K562 (cell line): Measurements from ENCODE around the gene C6orf47. TPM values are rescaled to one million over a fixed set of nuclear protein-coding genes. Genes with fewer than 3 reads are reported as not detected.

Experiments
- ATAC-seq: fragments of 200-7000 bp; cut with Tn5 transposase; 3 replicates; pipeline ENCODE4 v1.9.1; 2020; ENCODE audit warnings: moderate library complexity
- BruUV-seq: library from RNA; stranded (reverse); fragments of 400-500 nt; replicated peaks from 2 replicates; lab custom pipeline; 2021; lab: Mats Ljungman, UMichigan
- CTCF ChIA-PET: fragments of 300-600 bp; formaldehyde crosslinking; extraction: SDS; loops from one replicate; lab custom pipeline; 2021; ENCODE audit warnings: low intra/inter-chr PET ratio; lab: Yijun Ruan, JAX
- POLR2A ChIA-PET: fragments of 300-600, 350-650 bp; sonication (Branson Sonifier 250); formaldehyde crosslinking; extraction: SDS; loops from one replicate; lab custom pipeline; 2021; ENCODE audit warnings: antibody characterized with exemption, inconsistent platforms; lab: Yijun Ruan, JAX
- DNase-seq, 4 experiments: peaks; one replicate each; pipeline versions ENCODE4 v3.0.0 to v3.0.0-alpha.2; 2011 to 2018; ENCODE audit warnings: low spot score in 3 of 4, mixed read lengths in 3 of 4; ENCODE audit errors: extremely low read depth in 1 of 4
- FAIRE-seq: peaks from 2 replicates; lab custom pipeline; 2011; peaks lifted over from hg19 to GRCh38; lab: Jason Lieb, UNC
- H2AFZ ChIP-seq: 2 replicates; pipeline ENCODE4 v1.6.0; 2011; ENCODE audit warnings: low read depth, low read length, control low read depth, inconsistent platforms
- H3K27ac ChIP-seq: fragments of 200-600 bp; 3 replicates; pipeline ENCODE4 v1.8.0; 2011; ENCODE audit warnings: low read depth, mild to moderate bottlenecking, control low read depth, inconsistent platforms, low read length, moderate library complexity, mixed read lengths; ENCODE audit errors: extremely low read depth
- H3K27me3 ChIP-seq, 2 experiments: fragments of 300-600 bp in 1 of 2; 2 replicates in 1 of 2; 3 replicates in 1 of 2; pipeline versions ENCODE4 v1.6.0 to v1.8.0; 2011; ENCODE audit warnings: inconsistent platforms in 2 of 2, low read length in 2 of 2, mild to moderate bottlenecking in 1 of 2, mixed read lengths in 1 of 2, moderate library complexity in 1 of 2; ENCODE audit not compliant: control insufficient read depth in 2 of 2, insufficient read depth in 2 of 2
- H3K36me3 ChIP-seq: fragments of 300-600 bp; 3 replicates; pipeline ENCODE4 v1.8.0; 2011; ENCODE audit warnings: mild to moderate bottlenecking, low read length, inconsistent platforms; ENCODE audit not compliant: control insufficient read depth, insufficient read depth
- H3K4me1 ChIP-seq, 2 experiments: fragments of 200-600 bp in 1 of 2; replicated peaks in 1 of 2; 2 replicates in 1 of 2; 3 replicates in 1 of 2; pipeline versions ENCODE4 v1.5.1 to v1.8.0; 2011; ENCODE audit warnings: inconsistent platforms in 2 of 2, low read length in 2 of 2, mild to moderate bottlenecking in 1 of 2, mixed read lengths in 1 of 2, moderate library complexity in 1 of 2; ENCODE audit not compliant: control insufficient read depth in 2 of 2, insufficient read depth in 2 of 2
- H3K4me2 ChIP-seq: 2 replicates; pipeline ENCODE4 v1.6.1; 2011; ENCODE audit warnings: low read length, control low read depth, inconsistent platforms, mixed read lengths; ENCODE audit not compliant: insufficient read depth
- H3K4me3 ChIP-seq: fragments of 200-600 bp; sonication (generic), shearing (Covaris generic); 2 replicates; pipeline ENCODE4 v1.5.1; 2016; ENCODE audit warnings: control low read depth, inconsistent platforms
- H3K79me2 ChIP-seq: fragments of 200-600 bp; 3 replicates; pipeline ENCODE4 v1.8.0; 2011; ENCODE audit warnings: low read length, inconsistent platforms; ENCODE audit not compliant: control insufficient read depth, insufficient read depth
- H3K9ac ChIP-seq, 2 experiments: 2 replicates each; pipeline versions ENCODE4 v1.6.0 to v1.6.1; 2011; ENCODE audit warnings: low read depth in 2 of 2, low read length in 2 of 2, control low read depth in 1 of 2, inconsistent platforms in 1 of 2, mild to moderate bottlenecking in 1 of 2, mixed read lengths in 1 of 2; ENCODE audit not compliant: insufficient read depth in 1 of 2
- H3K9me1 ChIP-seq: one replicate; pipeline ENCODE4 v1.6.0; 2011; ENCODE audit warnings: inconsistent platforms, mild to moderate bottlenecking, low read length, moderate library complexity; ENCODE audit not compliant: control insufficient read depth, insufficient read depth
- H3K9me3 ChIP-seq: replicated peaks from 2 replicates; pipeline ENCODE4 v1.5.1; 2011; ENCODE audit warnings: low read depth, low read length, inconsistent platforms; ENCODE audit not compliant: control insufficient read depth, insufficient read depth
- H4K20me1 ChIP-seq: replicated peaks from 2 replicates; pipeline ENCODE4 v1.6.1; 2011; ENCODE audit warnings: low read length, inconsistent platforms, mixed read lengths; ENCODE audit not compliant: control insufficient read depth, insufficient read depth
- EHMT2 ChIP-seq: fragments of 450-650 bp; IDR thresholded peaks from 2 replicates; pipeline ENCODE4 v1.6.1; 2018; ENCODE audit warnings: antibody characterized with exemption
- GABPB1 ChIP-seq: sonication (generic); formaldehyde crosslinking; IDR thresholded peaks from 2 replicates; pipeline ENCODE4 v1.8.0; 2022; ENCODE audit warnings: mild to moderate bottlenecking, missing genetic modification reagents
- POLR2AphosphoS2 ChIP-seq: IDR thresholded peaks from 2 replicates; pipeline ENCODE4 v1.6.1; 2012; ENCODE audit warnings: low read length, improper control_type of control experiment
- RFX7 ChIP-seq: fragments of 250-450 bp; sonication (Bioruptor Pico); IDR thresholded peaks from 2 replicates; pipeline ENCODE4 v1.5.1; 2021; ENCODE audit warnings: mild to moderate bottlenecking
- SMARCA5 ChIP-seq: fragments of 450-650 bp; IDR thresholded peaks from 2 replicates; pipeline ENCODE4 v1.6.1; 2016
- U2AF2 ChIP-seq: fragments of 200-400 bp; formaldehyde crosslinking; optimal IDR thresholded peaks from 2 replicates; pipeline ENCODE3; 2017; ENCODE audit warnings: low read depth, mild to moderate bottlenecking, low read length
- WGBS: fragments of 100-300 bp; shearing (Covaris generic); methylation state at CpG from one replicate; pipeline ENCODE4 v1.1.6; 2016; ENCODE audit warnings: low coverage, mixed read lengths; ENCODE audit not compliant: insufficient coverage; ENCODE audit errors: missing lambda C conversion rate; 5-methylcytosine and 5-hydroxymethylcytosine counted together
- in situ Hi-C: fragments of 300-500 bp; cut with MboI; formaldehyde crosslinking; loops from 4 replicates; pipeline ENCODE4 v1.15.0; 2018; ENCODE audit warnings: inconsistent platforms, mixed read lengths
- intact Hi-C: fragments of 100-400 bp; cut with micrococcal nuclease; formaldehyde crosslinking; loops from 2 replicates; pipeline ENCODE4 v1.14.2; 2022
- polyA plus RNA-seq, 8 experiments: library from polyadenylated mRNA; depleted of rRNA in 4 of 8; stranded (reverse) in 5 of 8; unstranded in 3 of 8; fragments of >200 nt; fragmentation: Nextera tagmentation in 2 of 8; fragmentation: Illumina TruSeq in 1 of 8; extraction: Ambion mirVana in 2 of 8; extraction: Trizol in 1 of 8; gene quantifications; 2 replicates each; pipeline versions ENCODE4 v1.2.1 to v1.2.3, GENCODE V29; 2011 to 2014; ENCODE audit warnings: inconsistent platforms in 1 of 8, missing spikeins in 1 of 8
- total RNA-seq, 7 experiments: library from RNA; depleted of rRNA in 6 of 7; stranded (reverse); fragments of >200 nt in 6 of 7; fragmentation: Illumina TruSeq in 2 of 7; extraction: Trizol in 2 of 7; gene quantifications; 2 replicates each; pipeline versions ENCODE4 v1.2.1 to v1.2.3, GENCODE V29; 2011 to 2021; ENCODE audit warnings: low replicate concordance in 1 of 7
- TF ChIP-seq, protein P1 (sequence below): sonication (generic); formaldehyde crosslinking; IDR thresholded peaks from 2 replicates; pipeline ENCODE4 v1.8.1; 2023; ENCODE audit warnings: mild to moderate bottlenecking, missing genetic modification reagents
- TF ChIP-seq, protein P2 (sequence below): fragments of 450-650 bp; IDR thresholded peaks from 2 replicates; pipeline ENCODE4 v1.6.1; 2016; ENCODE audit warnings: borderline replicate concordance

C6orf47 gene
- total and polyA plus RNA-seq, 9 of the 15 experiments (the other 6 are each of a cell fraction or from before 2014, with no cell fraction given), result 0.14 to 43.8 (median 27.0) TPM

- 0 out of 2 replicates have a peak, but pooled peaks have one; percentile 16 for TF ChIP-seq GABPB1
- TF ChIP-seq, protein P1, sequence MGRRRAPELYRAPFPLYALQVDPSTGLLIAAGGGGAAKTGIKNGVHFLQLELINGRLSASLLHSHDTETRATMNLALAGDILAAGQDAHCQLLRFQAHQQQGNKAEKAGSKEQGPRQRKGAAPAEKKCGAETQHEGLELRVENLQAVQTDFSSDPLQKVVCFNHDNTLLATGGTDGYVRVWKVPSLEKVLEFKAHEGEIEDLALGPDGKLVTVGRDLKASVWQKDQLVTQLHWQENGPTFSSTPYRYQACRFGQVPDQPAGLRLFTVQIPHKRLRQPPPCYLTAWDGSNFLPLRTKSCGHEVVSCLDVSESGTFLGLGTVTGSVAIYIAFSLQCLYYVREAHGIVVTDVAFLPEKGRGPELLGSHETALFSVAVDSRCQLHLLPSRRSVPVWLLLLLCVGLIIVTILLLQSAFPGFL (CRISPR knock-in tag), result peak; percentile 42; the same call in 1 of the 2 replicates
These were observed 40.3 kb upstream of the C6orf47 start (continued) for GRCh38 chr6:31700740-31701401.

- H3K4me1 ChIP-seq, result peaks cover 16 to 17% of the 10 kb centered on the region in 2 experiments
- no TSS peak for BruUV-seq
- ChIA-PET CTCF (interaction anchor here (0.7 kb wide), 1 partner anchor 331 kb away, joined by 3 read pairs; no protein-coding TSS in a partner anchor), POLR2A (interaction anchor here (0.8 to 1.3 kb wide), 5 partner anchors 13 to 72 kb away, joined by 3 to 5 read pairs (median 3); partner anchors contain the start of genes BAG6 and MPIG6B)
- H4K20me1 ChIP-seq, result no peaks in the 10 kb centered on the region; the same call in 1 of the 2 replicates
- in situ Hi-C loops (no loop called here), intact Hi-C loops (no loop called here)
- H2AFZ ChIP-seq, result no peak overlapping the region
- H3K27me3 ChIP-seq, result no peaks in the 10 kb centered on the region
- FAIRE-seq (no peak), ATAC-seq (no peak), DNase-seq (no peak)
- peaks cover 83% of the 10 kb centered on the region for H3K36me3 ChIP-seq
- H3K4me2 ChIP-seq, result no peak overlapping the region
- H3K27ac ChIP-seq, result peak overlapping the region; percentile 12; the same call in 1 of the 3 replicates
- H3K9me1 ChIP-seq, result peaks cover 5% of the 10 kb centered on the region
- H3K9ac ChIP-seq, result peak overlapping the region in 1 of 2 experiments; percentile 24; a peak in 1 of 4 replicates
- H3K4me3 ChIP-seq, result no peak overlapping the region
- WGBS, result 54% methylated on average over 3 of the region's 3 CpGs
- H3K9me3 ChIP-seq, result no peaks in the 10 kb centered on the region
- H3K79me2 ChIP-seq, result peaks cover 45% of the 10 kb centered on the region
- no peak for TF ChIP-seq RFX7 (CRISPR knock-in tag)
- TF ChIP-seq POLR2AphosphoS2, result 0 out of 2 replicates have a peak, but pooled peaks have one; percentile 36
- peak; percentile 58; the same call in 1 of the 2 replicates for TF ChIP-seq SMARCA5
- no peak for TF ChIP-seq U2AF2
- 0 out of 2 replicates have a peak, but pooled peaks have one; percentile 22 for TF ChIP-seq EHMT2
- TF ChIP-seq, protein P2, sequence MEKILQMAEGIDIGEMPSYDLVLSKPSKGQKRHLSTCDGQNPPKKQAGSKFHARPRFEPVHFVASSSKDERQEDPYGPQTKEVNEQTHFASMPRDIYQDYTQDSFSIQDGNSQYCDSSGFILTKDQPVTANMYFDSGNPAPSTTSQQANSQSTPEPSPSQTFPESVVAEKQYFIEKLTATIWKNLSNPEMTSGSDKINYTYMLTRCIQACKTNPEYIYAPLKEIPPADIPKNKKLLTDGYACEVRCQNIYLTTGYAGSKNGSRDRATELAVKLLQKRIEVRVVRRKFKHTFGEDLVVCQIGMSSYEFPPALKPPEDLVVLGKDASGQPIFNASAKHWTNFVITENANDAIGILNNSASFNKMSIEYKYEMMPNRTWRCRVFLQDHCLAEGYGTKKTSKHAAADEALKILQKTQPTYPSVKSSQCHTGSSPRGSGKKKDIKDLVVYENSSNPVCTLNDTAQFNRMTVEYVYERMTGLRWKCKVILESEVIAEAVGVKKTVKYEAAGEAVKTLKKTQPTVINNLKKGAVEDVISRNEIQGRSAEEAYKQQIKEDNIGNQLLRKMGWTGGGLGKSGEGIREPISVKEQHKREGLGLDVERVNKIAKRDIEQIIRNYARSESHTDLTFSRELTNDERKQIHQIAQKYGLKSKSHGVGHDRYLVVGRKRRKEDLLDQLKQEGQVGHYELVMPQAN, result peak; percentile 27; the same call in 1 of the 2 replicates
These were observed 37.0 kb upstream of the C6orf47 start for GRCh38 chr6:31697555-31697954.
